OCI-LY3 (cell line): Measurements from ENCODE around the gene PKP3.

ENCODE experiments used
- H2AFZ ChIP-seq: fragments of 200-600, 300-600 bp; shearing (Covaris generic); 2 replicates; pipeline ENCODE4 v1.6.0; 2014; ENCODE audit warnings: antibody characterized with exemption, low read depth, low read length
- H3K27ac ChIP-seq: fragments of 200-600, 300-600 bp; sonication (generic); 2 replicates; pipeline ENCODE4 v1.5.1; 2014; ENCODE audit warnings: mild to moderate bottlenecking, low read length, moderate library complexity, mixed read lengths
- H3K27me3 ChIP-seq: fragments of 200-600, 300-600 bp; sonication (generic); 2 replicates; pipeline ENCODE4 v1.6.1; 2014; ENCODE audit warnings: low read depth, low read length, mixed read lengths
- H3K36me3 ChIP-seq: fragments of 200-600, 300-600 bp; sonication (generic); replicated peaks from 2 replicates; pipeline ENCODE3; 2014; ENCODE audit warnings: low read depth, low read length, mixed read lengths
- H3K4me1 ChIP-seq: fragments of 300-600, 200-600 bp; sonication (generic); 2 replicates; pipeline ENCODE4 v1.6.1; 2014; ENCODE audit warnings: low read length, mixed read lengths
- H3K4me2 ChIP-seq: fragments of 200-600, 300-600 bp; sonication (generic); 2 replicates; pipeline ENCODE4 v1.6.1; 2014; ENCODE audit warnings: low read length, mixed read lengths
- H3K4me3 ChIP-seq: fragments of 300-600, 200-600 bp; sonication (generic); 2 replicates; pipeline ENCODE4 v1.5.1; 2014; ENCODE audit warnings: antibody characterized with exemption, mild to moderate bottlenecking, low read length, moderate library complexity
- H3K79me2 ChIP-seq: fragments of 300-600, 200-600 bp; shearing (Covaris generic); 2 replicates; pipeline ENCODE4 v1.6.1; 2014; ENCODE audit warnings: mild to moderate bottlenecking, low read length, mixed read lengths
- H3K9ac ChIP-seq: fragments of 300-600, 200-600 bp; shearing (Covaris generic); 2 replicates; pipeline ENCODE4 v1.6.0; 2014; ENCODE audit warnings: mild to moderate bottlenecking, low read length, moderate library complexity
- H3K9me3 ChIP-seq: fragments of 200-600, 300-600 bp; shearing (Covaris generic); 2 replicates; pipeline ENCODE4 v1.6.1; 2014; ENCODE audit warnings: low read length, mixed read lengths; ENCODE audit not compliant: insufficient read depth
- H4K20me1 ChIP-seq: fragments of 200-600, 300-600 bp; sonication (generic); 2 replicates; pipeline ENCODE4 v1.6.1; 2016; ENCODE audit warnings: low read length, mixed read lengths; ENCODE audit not compliant: insufficient read depth
- CTCF ChIP-seq: fragments of 200-600, 300-600 bp; sonication (generic); IDR thresholded peaks from 2 replicates; pipeline ENCODE4 v1.5.1; 2014; ENCODE audit warnings: antibody characterized with exemption, low read length, low read depth
- EZH2phosphoT487 ChIP-seq: fragments of 200-600 bp; shearing (Covaris generic); IDR thresholded peaks from 2 replicates; pipeline ENCODE4 v1.6.1; 2018; ENCODE audit warnings: antibody characterized with exemption, mixed run types, low read depth

PKP3 gene

GRCh38 chr11:413120-414081 lies 19.4 kb downstream of the PKP3 start:
- Histone ChIP-seq H3K27ac (no peak overlapping the region), H3K9ac (no peak overlapping the region), H3K4me2 (no peak overlapping the region), H3K9me3 (no peaks in the 10 kb centered on the region), H3K27me3 (peaks cover 5% of the 10 kb centered on the region; the same call in 1 of the 2 replicates), H3K79me2 (no peaks in the 10 kb centered on the region), H3K4me3 (no peak overlapping the region), H4K20me1 (no peaks in the 10 kb centered on the region), H3K36me3 (no peaks in the 10 kb centered on the region), H3K4me1 (no peaks in the 10 kb centered on the region), H2AFZ (no peak overlapping the region)
- TF ChIP-seq CTCF (no peak), EZH2phosphoT487 (no peak)

GRCh38 chr11:414318-414857 lies 20.4 kb downstream of the PKP3 start:
- no peak overlapping the region for H3K9ac ChIP-seq
- H3K4me3 ChIP-seq: no peak overlapping the region
- no peaks in the 10 kb centered on the region for H3K36me3 ChIP-seq
- H3K9me3 ChIP-seq: no peaks in the 10 kb centered on the region
- TF ChIP-seq CTCF (no peak), EZH2phosphoT487 (no peak)
- H3K79me2 ChIP-seq: no peaks in the 10 kb centered on the region
- H3K27me3 ChIP-seq: peaks cover 5% of the 10 kb centered on the region; the same call in 1 of the 2 replicates
- H3K27ac ChIP-seq: no peak overlapping the region
- no peaks in the 10 kb centered on the region for H4K20me1 ChIP-seq
- no peak overlapping the region for H2AFZ ChIP-seq
- H3K4me2 ChIP-seq: no peak overlapping the region
- H3K4me1 ChIP-seq: no peaks in the 10 kb centered on the region

GRCh38 chr11:415640-416041 lies 21.6 kb downstream of the PKP3 start:
- H3K4me2 ChIP-seq: no peak overlapping the region
- H3K4me1 ChIP-seq: no peaks in the 10 kb centered on the region
- no peaks in the 10 kb centered on the region for H3K79me2 ChIP-seq
- H3K9ac ChIP-seq: no peak overlapping the region
- no peak overlapping the region for H3K27ac ChIP-seq
- H3K27me3 ChIP-seq: peaks cover 5% of the 10 kb centered on the region; the same call in 1 of the 2 replicates
- no peak overlapping the region for H3K4me3 ChIP-seq
- H2AFZ ChIP-seq: no peak overlapping the region
- H3K9me3 ChIP-seq: no peaks in the 10 kb centered on the region
- H3K36me3 ChIP-seq: no peaks in the 10 kb centered on the region
- TF ChIP-seq CTCF (no peak), EZH2phosphoT487 (no peak)
- no peaks in the 10 kb centered on the region for H4K20me1 ChIP-seq

- H3K27me3 ChIP-seq: peaks cover 5% of the 10 kb centered on the region; the same call in 1 of the 2 replicates
- no peak overlapping the region for H2AFZ ChIP-seq
- no peaks in the 10 kb centered on the region for H3K9me3 ChIP-seq
- no peaks in the 10 kb centered on the region for H3K36me3 ChIP-seq
- H3K4me1 ChIP-seq: no peaks in the 10 kb centered on the region
- H3K4me3 ChIP-seq: no peak overlapping the region
- H3K79me2 ChIP-seq: no peaks in the 10 kb centered on the region
- TF ChIP-seq EZH2phosphoT487 (no peak), CTCF (no peak)
- H3K9ac ChIP-seq: no peak overlapping the region
- H4K20me1 ChIP-seq: no peaks in the 10 kb centered on the region
- H3K27ac ChIP-seq: no peak overlapping the region
- H3K4me2 ChIP-seq: no peak overlapping the region
Observed at GRCh38 chr11:416051-416756, 22.2 kb downstream of the PKP3 start.
